OCI-LY3 (cell line): ENCODE results near the gene DOCK1.

Source experiments
- EZH2phosphoT487 ChIP-seq: fragments of 200-600 bp; shearing (Covaris generic); IDR thresholded peaks from 2 replicates; pipeline ENCODE4 v1.6.1; 2018; ENCODE audit warnings: antibody characterized with exemption, mixed run types, low read depth
- TF ChIP-seq, protein P1 (sequence below): fragments of 200-600, 300-600 bp; sonication (generic); IDR thresholded peaks from 2 replicates; pipeline ENCODE4 v1.5.1; 2014; ENCODE audit warnings: antibody characterized with exemption, low read length, low read depth

DNA sequence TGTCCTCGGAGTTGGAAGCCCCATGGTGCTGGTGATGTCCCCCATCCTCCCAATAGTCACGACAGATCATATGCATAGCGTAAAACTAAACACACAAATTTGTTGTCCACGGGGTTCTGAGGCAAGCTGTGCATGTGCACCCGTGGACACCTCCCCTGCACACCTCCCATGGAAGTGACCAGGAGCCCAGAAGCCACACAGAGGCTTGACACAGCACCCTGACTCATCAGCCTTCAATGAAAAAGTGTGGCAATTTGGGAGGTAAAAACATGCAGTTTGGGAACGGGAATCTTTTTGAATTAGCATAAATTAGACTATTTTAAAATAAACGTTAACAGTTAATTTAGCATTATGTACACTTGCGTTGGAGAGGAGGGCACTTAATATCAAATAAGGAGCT is 554.7 kb downstream of the DOCK1 start:
- TF ChIP-seq, protein P1, sequence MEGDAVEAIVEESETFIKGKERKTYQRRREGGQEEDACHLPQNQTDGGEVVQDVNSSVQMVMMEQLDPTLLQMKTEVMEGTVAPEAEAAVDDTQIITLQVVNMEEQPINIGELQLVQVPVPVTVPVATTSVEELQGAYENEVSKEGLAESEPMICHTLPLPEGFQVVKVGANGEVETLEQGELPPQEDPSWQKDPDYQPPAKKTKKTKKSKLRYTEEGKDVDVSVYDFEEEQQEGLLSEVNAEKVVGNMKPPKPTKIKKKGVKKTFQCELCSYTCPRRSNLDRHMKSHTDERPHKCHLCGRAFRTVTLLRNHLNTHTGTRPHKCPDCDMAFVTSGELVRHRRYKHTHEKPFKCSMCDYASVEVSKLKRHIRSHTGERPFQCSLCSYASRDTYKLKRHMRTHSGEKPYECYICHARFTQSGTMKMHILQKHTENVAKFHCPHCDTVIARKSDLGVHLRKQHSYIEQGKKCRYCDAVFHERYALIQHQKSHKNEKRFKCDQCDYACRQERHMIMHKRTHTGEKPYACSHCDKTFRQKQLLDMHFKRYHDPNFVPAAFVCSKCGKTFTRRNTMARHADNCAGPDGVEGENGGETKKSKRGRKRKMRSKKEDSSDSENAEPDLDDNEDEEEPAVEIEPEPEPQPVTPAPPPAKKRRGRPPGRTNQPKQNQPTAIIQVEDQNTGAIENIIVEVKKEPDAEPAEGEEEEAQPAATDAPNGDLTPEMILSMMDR = no peak
- no peak for TF ChIP-seq EZH2phosphoT487
